ENCODE results near the gene YTHDF1.
"Not testable (repeated sequence)": the region's sequence is repeated elsewhere in the genome, so short reads cannot be mapped to it uniquely, and the experiment has no call there.

YTHDF1 gene

DNA sequence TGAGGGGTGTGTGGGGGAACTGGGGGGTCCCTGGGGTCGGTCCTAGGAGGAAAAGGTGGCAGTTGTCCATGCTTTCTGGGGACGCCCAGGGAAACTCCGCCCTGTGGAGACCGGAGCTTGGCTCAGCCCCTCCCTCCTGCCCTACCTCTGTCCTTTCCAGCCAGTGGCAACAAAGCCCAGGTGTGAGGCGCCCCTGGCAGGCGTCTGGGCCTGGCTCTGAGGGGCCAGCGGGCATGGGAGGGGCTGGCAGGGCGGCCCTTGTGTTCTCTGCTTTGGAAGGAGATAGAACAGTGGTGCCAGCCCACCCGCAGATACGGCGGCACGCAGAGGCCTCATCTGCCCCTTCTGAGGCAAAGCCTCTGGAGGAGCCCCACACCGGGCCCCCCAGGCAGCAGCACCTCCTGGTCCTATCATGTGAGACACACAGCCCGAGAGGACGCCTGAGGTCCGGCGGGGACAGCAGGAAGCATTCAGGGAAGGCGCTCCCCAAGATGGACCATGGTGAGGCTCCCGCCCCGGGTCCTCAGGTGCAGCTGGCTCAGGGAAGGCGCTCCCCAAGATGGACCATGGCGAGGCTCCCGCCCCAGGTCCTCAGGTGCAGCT, 47.9 kb downstream of the YTHDF1 start:
- no peak for DNase-seq

DNA sequence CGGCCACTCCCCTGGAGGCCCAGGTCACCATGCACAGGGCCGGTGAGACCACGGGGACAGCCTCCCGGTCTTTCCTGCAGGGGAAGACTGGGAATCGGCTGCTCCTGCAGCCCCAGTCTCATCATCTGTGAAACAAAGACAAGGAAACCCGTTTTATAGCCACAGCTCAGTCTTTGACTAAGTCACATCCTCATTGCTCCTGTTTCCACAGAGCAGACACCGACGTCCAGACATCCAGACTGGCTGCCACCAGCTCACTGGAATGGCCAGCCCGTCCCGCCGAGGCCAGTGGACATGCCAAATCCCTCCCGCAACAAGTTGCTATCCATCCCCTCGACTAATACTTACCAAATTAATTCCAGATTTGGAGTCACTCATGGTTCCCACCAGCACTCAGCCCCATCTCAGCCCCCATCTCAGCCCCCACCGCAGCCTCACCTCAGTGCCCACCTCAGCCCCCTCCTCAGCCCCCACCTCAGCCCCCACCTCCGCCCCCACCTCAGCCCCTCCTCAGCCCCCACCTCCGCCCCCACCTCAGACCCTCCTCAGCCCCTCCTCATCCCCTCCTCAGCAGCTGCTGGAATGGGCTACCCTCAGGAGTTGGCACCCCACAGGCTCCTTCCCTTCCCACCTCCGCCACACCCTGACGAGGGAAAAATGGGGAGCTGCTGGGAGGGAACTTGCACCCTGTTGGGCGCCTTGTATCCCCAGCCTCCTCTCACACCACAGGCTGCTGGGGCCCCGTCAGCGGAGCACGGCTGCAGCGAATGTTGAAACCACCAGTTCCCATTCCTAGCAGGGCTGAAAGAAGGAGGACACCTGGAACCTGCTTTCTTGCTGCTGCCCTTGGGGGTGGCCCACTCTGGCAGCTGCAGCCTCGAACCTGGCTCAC, 48.7 kb downstream of the YTHDF1 start:
- DNase-seq = no peak

DNA sequence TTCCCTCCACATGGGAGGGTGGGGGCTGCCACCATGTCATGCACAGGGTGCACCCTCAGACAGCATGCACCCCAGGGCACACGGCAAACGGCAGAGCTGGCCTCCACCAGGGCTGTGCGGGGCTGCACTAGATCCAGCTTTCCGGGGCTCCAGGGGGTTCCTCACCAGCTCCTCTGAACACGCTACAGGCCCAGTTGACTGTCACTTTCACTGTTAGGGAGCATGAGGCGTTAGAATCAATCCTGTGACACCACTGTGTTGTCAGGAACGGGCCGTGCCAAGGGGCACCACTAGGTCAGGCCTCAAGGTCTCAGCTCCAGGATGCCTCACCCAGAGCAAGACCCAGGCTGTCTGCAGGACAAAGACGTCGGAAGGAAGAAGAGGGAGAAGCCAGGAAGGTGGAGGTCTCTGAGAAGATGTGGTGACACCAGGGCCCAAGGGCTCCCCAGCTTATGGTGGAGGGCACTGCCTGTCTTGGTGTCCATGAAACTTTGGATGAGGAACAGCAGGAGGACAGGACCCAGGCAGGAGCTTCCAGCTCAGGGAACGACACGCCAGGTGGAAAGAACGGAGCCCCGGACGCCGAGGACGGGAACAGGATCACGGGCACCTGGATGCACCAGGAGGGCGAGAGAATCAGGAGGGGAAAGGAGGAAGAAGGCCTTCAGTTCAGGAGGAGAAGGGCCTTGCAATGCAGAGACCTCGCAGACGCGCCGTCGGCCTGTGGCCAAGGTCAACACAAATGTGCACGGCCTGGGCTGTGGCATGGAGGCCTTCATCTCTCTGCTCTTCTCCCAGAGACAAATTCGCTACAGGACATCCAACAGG, 49.5 kb downstream of the YTHDF1 start:
- DNase-seq = no peak

DNA sequence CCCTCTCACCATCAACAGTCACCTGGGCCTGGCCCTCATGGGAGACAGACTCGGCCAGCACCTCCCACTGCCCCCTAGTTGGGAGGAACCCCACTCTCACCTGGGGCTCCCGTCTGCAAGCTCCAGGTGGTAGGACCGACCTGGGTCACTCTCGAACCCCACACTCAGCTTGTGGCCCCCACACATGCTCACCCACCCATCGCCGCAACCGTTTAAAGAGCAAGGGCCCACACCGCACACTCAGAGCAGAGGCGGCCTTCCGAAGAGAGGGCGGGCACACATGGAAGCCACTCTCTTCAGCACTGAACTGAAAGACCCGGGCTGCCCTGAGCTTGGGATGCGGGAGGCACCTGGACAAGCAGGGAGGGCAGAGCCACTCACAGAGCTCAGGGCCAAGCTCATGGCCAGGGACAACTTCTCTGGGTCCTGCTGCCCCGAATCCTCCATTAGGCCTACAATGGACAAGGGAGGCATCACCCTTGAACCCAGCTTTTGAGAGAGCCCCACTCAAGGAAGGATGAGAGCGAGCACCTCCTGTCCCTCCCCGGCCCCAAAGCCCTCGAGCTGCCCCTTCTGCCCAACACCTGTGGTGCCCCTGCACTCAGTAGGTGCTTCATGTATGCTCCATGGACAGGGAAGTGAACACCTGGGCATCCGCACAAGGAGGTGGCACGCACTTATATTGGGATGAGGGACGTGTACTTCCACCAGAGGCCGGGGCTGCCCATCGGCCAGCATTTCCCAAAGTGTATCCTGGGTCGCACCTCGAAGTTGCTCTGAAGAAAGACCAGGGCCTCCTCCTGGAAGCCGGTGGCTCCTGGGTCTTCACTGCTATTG, 50.4 kb downstream of the YTHDF1 start:
- no peak for DNase-seq

DNA sequence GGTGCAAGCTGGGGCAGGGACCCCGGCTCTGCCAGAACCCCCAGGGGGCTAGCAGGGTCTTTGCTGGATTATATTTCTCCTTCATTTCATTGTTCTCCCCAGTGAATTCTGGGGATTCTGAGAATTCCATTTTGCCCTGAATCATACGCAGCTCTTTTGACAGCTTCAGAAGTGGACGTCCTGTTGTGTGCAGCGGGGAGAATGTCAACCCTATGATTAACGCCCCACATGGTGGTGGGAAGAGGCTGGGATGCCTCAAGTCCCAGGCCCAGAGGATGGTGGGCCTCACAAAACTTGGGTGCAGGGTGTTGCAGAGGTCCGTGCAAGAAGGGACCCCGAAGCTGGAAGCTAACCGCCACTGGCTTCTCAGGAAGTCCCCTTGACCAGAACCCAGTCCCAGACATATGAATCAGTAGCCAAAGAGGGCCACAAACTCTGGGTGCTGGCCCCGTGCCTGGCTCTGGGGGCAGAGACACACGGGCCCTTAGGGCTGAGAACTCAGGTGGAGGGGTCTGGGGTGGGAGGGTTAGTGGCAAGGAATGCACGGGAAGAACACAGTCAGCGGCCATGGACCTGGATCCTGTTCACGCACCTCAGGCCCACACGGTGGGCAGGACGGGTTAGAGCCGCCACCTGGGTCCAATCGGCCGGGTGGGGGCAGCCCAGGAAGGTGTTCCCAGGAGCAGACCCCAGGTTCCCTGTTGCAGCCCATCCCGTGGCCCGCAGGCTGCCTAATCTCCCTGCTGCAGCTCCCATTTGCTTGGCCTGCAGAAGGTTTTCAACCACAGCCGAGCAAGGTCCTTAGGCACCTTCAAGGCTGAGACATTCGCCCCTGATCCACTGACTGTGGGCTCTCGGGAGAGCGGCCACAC, 51.2 kb downstream of the YTHDF1 start:
- no peak for DNase-seq

DNA sequence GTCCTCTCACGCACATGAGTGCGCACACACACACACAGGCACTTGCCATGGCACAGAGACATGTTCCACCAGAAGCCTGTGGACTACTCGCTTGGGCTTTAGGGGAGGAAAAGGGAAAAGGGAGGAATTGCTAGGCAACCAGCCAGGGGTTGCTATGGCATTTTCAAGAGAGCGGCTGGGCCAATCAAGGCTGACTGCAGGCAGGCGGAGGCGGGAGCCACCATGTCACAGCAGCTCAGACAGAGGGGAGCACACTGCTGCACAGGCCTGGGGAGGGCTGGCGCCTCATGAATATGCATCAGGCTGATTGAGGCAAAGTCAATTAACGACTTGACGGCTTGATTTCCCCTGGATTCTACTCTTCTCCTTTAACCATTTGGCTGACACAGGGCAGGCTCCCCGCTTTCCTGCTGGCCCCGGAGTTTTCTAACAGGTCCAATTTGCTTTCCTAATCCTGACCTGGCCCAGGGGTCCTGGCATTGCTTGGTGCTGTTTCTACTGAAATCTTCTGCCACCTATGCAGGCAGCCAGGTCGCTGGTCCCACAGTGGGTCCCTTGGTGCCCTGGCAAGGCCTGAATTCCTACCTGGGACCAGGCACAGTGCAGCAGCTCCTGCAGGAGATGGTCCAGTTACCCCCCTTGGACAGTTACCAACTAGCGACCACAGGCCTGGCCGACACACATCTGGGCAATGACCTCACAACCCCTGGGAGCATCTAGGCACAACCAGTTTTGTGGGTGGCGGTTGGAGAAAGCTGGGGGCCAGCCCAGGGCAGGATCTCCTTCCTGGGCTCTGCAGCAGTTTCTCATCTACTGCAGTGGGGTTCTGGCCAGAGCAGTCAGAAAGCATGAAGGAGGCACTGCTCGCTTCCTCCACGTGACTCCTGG, 52.1 kb downstream of the YTHDF1 start:
- DNase-seq = no peak

DNA sequence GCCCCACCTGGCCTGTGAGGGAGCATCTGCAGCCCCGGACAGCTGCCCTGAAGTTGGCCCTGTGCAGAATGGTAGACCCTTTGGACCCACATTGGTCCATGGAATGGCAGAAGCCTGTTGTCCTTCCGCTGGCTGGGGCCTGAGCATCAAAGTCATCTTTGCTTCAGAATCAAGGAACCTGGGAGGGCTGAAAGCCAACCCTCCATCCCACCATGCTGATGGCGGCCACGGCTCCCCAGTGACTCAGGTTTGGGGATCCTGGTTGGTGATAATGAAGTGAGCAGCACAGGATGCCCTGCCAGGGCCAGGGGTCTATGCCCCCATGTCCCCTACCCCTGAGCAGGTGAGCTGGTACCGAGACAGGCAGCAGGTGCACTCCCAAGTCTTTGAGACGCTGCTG, 52.8 kb downstream of the YTHDF1 start:
- DNase-seq = no peak

DNA sequence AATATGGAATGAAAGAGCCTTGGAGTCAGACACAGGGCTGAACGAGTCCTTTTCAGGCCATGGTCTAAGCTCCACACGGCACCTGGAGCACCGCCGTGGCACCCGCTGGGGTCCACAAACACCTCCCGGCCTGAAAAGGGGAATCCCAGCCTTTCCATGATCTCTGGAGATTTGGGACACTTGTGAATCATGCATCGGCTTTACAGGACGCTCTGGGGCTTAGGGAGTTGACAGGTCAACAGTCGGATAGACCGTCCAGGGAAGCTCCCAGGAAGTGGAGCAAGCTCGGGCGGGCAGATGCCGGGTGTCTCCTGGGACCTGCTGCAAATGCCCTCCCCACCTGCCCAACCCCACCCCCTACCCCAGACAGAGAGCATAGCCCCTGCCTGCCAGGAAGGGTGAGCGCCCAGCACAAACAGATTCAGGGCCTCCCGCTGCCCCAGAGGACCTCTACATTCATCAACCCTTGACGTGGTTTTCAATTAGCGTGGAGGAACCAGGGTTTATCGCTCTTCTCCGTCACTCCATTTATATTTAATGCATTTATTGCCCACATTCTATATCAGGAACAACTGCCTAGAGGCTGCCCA, 53.6 kb downstream of the YTHDF1 start:
- DNase-seq = no peak

DNA sequence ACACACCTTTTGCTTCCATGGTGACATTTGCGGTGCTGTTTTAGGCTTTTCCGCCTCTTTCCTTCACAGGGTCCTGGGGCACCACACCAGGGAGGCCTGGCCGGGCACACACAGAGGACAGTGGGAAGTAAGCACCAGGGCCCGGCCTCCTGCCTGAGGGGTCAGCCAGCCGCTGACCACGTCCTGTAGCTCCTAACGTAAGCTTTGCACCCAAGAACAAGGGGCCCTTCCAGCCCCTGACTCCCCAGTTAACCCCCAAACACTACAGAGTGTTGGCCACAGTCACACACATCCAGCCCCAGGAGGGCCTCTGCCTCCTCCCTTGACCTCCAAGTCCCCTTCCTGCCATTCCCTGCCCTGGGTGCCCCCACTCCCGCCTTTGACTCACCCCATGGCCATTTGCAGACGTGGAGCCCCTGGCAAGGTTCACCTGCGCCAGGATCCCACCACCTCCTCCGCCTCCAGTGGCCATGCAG, 54.7 kb downstream of the YTHDF1 start:
- DNase-seq = no peak

DNA sequence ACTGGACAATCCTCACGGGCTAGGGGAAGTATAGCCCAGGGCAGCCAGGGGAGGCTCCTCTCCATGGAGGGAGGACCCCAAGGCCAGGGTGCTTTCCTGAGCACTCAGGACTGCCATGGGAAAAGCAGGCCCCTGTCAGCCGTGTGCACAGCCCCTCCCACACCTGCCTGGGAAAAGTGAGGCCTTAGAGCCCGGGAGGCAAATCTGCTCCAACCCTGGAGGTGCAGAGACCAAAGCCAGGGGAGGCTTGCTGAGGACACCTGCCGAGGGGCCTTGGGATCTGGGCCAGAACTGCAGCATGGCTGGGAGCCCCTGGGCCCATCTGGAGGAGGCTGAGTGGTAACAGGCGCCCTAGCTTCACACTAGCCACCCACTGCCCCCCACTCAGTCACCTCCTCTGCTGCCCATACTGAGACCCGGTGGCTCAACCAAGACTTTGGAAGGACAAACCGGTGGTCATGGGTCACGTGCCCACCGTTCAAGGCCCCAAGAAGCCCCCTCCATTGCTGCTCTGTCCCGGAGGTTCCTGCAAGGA, 55.2 kb downstream of the YTHDF1 start:
- no peak for DNase-seq

DNA sequence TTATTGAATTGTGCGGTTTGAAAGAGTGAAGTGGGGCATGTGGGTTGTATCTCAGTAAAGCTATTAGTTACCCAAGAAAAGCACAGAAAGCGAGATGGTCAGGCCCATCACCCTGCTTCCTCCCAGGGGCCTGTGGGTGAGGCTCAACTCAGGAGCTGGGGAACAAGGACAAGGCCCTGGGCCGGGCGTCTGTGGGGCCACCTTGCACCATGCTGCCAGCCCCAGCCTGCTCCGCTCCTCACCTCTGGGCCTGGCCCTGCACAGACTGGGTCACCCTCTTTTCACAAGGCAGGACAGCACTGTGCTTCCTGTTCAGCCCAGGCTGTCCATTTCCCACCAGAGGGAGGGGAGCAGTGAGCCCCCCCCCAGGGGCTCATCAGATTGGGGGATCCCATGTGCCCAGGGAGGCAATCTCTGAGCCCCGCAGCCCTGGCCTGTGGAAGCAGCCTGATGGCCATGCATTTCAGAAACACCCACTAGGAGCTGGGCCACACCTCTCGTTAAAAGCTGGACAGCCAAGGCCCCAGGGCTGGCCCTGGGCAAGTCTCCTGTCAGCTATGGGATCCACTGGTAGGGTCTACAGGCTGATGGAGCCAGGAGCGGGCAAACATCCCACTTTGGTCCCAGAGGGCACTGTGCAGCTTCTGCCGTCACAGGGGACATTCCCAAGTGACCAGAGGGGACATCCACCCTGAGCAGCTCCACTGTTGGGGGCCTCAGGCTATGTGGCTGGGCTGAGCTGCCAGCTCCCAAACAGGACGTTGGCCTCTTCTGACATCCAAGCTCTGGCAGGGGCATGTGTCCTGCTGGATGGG, 55.9 kb downstream of the YTHDF1 start:
- no peak for DNase-seq

DNA sequence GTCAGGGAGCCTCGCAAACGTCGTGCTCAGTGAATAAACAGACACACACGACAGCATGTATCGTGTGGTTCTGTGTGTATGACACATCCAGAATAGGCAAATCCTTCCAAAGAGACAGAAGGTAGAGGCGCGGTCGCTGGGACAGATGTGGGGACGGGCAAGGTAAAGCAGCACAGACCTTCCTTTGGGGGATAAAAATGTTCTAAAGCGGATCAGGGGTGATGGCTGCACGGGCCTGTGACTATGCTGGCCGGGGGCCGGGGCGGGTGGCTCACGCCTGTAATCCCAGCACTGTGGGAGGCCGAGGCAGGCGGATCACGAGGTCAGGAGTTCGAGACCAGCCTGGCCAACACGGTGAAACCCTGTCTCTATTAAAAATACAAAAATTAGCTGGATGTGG, 56.7 kb downstream of the YTHDF1 start:
- DNase-seq = not testable (repeated sequence)

DNA sequence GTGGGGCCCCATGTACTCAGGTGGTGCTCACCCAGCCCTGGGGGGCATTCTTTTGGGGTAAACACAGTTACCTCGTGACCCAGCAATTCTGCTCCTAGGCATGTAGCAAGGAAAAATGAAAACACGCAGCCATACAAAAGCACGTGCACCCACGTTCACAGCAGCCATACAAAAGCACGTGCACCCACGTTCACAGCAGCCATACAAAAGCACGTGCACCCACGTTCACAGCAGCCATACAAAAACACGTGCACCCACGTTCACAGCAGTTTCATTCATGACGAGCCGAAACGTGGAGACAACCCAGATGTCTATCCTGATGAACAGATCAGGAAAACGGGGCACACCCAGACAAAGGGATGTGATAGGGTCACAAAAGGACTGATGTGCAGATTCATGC, 57.1 kb downstream of the YTHDF1 start:
- DNase-seq = no peak

DNA sequence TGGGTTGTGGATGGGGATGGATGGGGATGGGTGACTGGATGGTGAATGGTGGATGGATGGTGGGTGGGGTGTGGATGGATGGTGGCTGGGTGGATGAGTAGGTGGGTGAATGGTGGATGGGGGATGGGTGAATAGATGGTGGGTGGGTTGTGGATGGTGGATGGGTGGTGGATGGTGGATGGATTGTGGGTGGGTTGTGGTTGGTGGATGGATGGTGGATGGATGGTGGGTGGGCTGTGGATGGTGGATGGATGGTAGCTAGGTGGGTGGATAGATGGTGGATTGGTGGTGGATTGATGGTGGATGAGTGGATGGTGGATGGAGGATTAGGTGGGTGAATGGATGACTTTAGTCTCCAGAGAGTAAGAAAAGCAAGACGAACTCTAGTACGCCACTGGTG, 57.6 kb downstream of the YTHDF1 start:
- no peak for DNase-seq

DNA sequence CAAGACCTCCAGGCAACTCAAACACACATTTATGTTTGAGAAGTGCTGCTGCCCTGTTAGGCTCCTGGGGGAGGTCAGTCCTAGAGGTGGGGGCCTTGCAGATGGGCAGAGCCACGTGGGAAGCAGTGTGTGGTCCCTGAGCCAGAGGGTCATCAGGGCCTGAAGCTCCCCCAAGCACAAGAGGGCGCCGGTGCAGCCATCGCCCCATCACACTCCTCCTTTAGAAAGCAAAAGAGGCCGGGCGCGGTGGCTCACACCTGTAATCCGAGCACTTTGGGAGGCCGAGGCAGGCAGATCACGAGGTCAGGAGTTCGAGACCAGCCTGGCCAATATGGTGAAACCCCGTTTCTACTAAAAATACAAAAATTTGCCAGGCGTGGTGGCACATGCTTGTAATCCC, 58.5 kb downstream of the YTHDF1 start:
- DNase-seq = not testable (repeated sequence)

DNA sequence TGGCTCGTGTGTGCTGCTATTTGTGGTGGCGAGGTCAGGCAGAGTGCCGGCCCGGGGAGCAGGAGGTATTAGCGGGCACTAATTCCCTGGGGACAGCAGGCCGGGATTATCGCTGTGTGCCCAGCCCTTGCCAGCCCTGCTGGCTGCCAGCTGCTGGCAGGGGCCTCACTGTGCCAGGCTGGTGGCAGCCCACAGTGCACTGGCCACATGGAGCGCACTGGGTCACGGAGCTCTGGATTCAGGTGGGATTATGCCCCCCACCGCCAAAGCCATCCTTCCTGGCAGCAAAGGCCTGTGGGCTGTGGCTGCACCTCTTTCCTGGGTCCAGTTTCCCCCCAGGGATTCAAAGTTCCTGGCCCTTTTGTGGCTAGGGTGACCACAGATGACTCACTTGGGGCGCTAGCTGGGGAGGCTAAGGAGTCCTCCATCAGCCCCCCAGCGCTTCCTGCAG, 59.7 kb downstream of the YTHDF1 start:
- DNase-seq = no peak

DNA sequence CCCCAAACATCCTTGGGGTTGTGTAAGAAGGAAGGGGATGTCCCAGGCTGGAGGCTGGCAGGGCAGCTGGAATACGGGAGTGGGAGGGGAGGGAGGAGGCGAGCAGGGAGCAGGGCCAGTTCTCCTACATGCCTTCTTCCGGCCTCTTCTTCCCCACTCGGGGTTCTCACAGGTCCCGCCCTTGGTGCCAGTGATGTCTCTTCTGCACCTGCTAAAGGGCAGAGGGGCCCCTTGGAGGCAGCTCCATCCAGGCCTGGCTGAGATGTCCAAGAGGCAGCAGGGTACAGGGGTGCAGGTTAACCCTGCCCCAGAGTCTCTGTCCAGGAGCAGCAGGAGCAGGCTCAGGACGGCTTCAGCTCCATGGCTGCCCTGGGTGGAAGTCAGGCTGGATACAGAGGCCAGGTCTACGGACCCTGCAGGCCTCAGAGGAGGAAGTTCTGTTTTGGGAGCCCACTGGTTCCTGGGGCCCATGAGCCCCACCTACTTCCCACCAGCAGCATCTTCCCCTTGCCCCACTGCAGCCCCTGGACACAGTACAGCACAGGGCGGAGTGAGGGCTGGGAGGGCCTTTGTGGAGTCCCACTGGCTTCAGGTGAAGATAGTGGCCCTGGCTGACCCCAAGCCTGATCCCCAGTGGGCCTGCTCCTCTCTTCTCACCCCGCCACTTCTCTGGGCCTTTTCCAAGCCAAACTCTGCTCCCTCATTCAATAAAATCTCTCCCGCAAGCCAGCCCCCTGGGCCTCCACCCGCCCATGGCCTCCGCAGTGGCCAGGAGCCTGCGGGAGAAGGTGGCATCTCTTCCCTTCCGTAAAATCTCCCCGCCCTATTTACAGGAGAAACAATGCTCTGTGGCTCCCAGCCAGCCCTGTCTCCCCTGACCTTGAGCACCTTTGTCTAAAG, 60.4 kb downstream of the YTHDF1 start:
- DNase-seq = no peak

Measured in inflammatory macrophage (primary cell).